OCI-LY1 (cell line): ENCODE measurements around the gene GSC.

Experiments used
- H2AFZ ChIP-seq: fragments of 200-600 bp; sonication (generic), shearing (Covaris generic); 2 replicates; pipeline ENCODE4 v1.6.0; 2014; ENCODE audit warnings: antibody characterized with exemption, mild to moderate bottlenecking, low read length
- H3F3A ChIP-seq: fragments of 200-600 bp; sonication (generic), shearing (Covaris generic); 2 replicates; pipeline ENCODE4 v1.6.0; 2014; ENCODE audit warnings: mild to moderate bottlenecking, antibody characterized with exemption, low read length, moderate library complexity; ENCODE audit not compliant: insufficient read depth
- H3K27ac ChIP-seq: fragments of 200-600 bp; sonication (generic); 2 replicates; pipeline ENCODE4 v1.5.1; 2014; ENCODE audit warnings: low read length, mixed run types, mild to moderate bottlenecking, low read depth; ENCODE audit not compliant: poor library complexity, severe bottlenecking
- H3K27me3 ChIP-seq: fragments of 200-600 bp; sonication (generic); 2 replicates; pipeline ENCODE4 v1.6.0; 2014; ENCODE audit warnings: antibody characterized with exemption, mild to moderate bottlenecking, low read length, moderate library complexity; ENCODE audit not compliant: insufficient read depth
- H3K36me3 ChIP-seq: fragments of 200-600 bp; sonication (generic); 2 replicates; pipeline ENCODE4 v1.6.1; 2014; ENCODE audit warnings: mild to moderate bottlenecking, antibody characterized with exemption, low read length, moderate library complexity, mixed read lengths; ENCODE audit not compliant: insufficient read depth
- H3K4me1 ChIP-seq: fragments of 200-600 bp; sonication (generic); 2 replicates; pipeline ENCODE4 v1.5.1; 2014; ENCODE audit warnings: mild to moderate bottlenecking, low read length, moderate library complexity; ENCODE audit not compliant: insufficient read depth, severe bottlenecking
- H3K4me2 ChIP-seq: fragments of 200-600 bp; sonication (generic), shearing (Covaris generic); 2 replicates; pipeline ENCODE4 v1.6.1; 2014; ENCODE audit warnings: low read length
- H3K4me3 ChIP-seq: fragments of 200-600 bp; sonication (generic); 2 replicates; pipeline ENCODE4 v1.5.1; 2014; ENCODE audit warnings: low read length, low read depth, mild to moderate bottlenecking, mixed read lengths; ENCODE audit not compliant: poor library complexity, severe bottlenecking
- H3K79me2 ChIP-seq: fragments of 200-600 bp; shearing (Covaris generic); 2 replicates; pipeline ENCODE4 v1.6.1; 2016; ENCODE audit warnings: mixed run types, low read length, mixed read lengths; ENCODE audit not compliant: insufficient read depth
- H3K9ac ChIP-seq: fragments of 200-600 bp; sonication (generic), shearing (Covaris generic); 2 replicates; pipeline ENCODE4 v1.6.1; 2014; ENCODE audit warnings: mild to moderate bottlenecking, low read length, mixed read lengths
- H3K9me2 ChIP-seq: fragments of 200-600 bp; sonication (generic), shearing (Covaris generic); 2 replicates; pipeline ENCODE4 v1.6.1; 2014; ENCODE audit warnings: low read depth, mild to moderate bottlenecking, low read length, mixed read lengths
- H3K9me3 ChIP-seq: fragments of 200-600 bp; shearing (Covaris generic); 2 replicates; pipeline ENCODE4 v1.6.1; 2014; ENCODE audit warnings: low read length, mixed read lengths
- H4K20me1 ChIP-seq: fragments of 200-600 bp; sonication (generic), shearing (Covaris generic); 2 replicates; pipeline ENCODE4 v1.6.0; 2016; ENCODE audit warnings: mild to moderate bottlenecking, low read length; ENCODE audit not compliant: insufficient read depth
- EZH2 ChIP-seq: fragments of 200-600 bp; sonication (generic), shearing (Covaris generic); IDR thresholded peaks from 2 replicates; pipeline ENCODE4 v1.8.0; 2017; ENCODE audit warnings: borderline replicate concordance, mixed run types, mild to moderate bottlenecking, antibody characterized with exemption, low read length, moderate library complexity, mixed read lengths
- TF ChIP-seq, protein P1 (sequence below): fragments of 200-600 bp; sonication (generic), shearing (Covaris generic); IDR thresholded peaks from 2 replicates; pipeline ENCODE4 v1.5.1; 2017; ENCODE audit warnings: mild to moderate bottlenecking, antibody characterized with exemption, low read length, moderate library complexity, mixed read lengths

The GSC gene

DNA sequence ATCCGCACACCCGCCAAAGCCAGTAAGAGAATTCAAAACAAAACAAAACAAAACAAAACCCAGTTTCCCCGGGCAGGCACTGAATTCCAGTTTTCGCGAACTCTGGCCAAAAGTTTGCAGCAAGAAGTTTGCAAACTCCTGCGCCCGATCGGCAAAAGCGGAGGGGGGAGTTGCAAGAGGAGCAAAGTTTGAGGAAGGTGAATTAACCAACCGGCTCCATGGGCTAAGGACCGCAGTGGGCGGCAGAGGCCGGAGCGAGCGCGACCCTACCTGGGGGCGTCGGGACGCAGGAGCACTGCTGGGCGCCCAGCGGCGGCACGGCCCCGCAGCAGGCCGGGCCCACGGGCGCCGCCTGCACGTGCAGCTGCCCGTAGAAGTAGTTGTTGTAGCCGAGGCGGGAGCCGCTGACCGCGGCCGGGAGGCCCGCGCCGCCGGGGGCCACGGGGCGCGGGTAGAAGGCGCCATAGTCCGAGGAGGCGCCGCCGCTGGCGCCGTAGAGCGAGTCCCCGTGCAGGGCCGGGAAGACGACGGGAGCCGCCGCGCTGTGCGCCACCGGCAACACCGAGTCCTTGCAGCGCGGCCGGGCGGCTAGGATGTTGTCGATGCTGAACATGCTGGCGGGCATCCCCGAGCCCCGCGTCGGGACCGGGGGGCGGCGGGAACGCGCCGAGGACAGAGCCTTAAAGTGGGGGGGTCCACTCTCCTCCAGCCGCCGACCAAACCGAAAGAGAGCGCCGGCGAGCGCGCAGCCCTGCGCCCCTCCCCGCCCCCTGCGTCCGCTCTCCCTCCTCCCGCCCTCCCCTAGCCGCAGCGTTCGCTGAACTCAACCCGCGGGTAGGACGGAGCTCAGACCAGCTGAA, at the start of gene GSC:
GSC (minus strand) TSS at position 723 of the 860 bp plus-strand sequence; CDS start at position 625, 98 bp downstream.
- H3K4me1 ChIP-seq = no peaks in the 10 kb centered on the region
- no peak within 1 kb of the TSS for H3K27ac ChIP-seq
- H3F3A ChIP-seq = no peaks in the 10 kb centered on the region
- H3K9me2 ChIP-seq = no peaks in the 10 kb centered on the region
- H2AFZ ChIP-seq = no peak within 1 kb of the TSS
- no peaks in the 10 kb centered on the region for H4K20me1 ChIP-seq
- H3K36me3 ChIP-seq = no peaks in the 10 kb centered on the region
- H3K4me2 ChIP-seq = no peak within 1 kb of the TSS
- H3K79me2 ChIP-seq = no peaks in the 10 kb centered on the region
- no peaks in the 10 kb centered on the region for H3K9me3 ChIP-seq
- no peak for TF ChIP-seq EZH2
- TF ChIP-seq, protein P1, sequence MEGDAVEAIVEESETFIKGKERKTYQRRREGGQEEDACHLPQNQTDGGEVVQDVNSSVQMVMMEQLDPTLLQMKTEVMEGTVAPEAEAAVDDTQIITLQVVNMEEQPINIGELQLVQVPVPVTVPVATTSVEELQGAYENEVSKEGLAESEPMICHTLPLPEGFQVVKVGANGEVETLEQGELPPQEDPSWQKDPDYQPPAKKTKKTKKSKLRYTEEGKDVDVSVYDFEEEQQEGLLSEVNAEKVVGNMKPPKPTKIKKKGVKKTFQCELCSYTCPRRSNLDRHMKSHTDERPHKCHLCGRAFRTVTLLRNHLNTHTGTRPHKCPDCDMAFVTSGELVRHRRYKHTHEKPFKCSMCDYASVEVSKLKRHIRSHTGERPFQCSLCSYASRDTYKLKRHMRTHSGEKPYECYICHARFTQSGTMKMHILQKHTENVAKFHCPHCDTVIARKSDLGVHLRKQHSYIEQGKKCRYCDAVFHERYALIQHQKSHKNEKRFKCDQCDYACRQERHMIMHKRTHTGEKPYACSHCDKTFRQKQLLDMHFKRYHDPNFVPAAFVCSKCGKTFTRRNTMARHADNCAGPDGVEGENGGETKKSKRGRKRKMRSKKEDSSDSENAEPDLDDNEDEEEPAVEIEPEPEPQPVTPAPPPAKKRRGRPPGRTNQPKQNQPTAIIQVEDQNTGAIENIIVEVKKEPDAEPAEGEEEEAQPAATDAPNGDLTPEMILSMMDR = no peak
- no peak within 1 kb of the TSS for H3K4me3 ChIP-seq
- H3K27me3 ChIP-seq = no peaks in the 10 kb centered on the region
- H3K9ac ChIP-seq = no peak within 1 kb of the TSS

DNA sequence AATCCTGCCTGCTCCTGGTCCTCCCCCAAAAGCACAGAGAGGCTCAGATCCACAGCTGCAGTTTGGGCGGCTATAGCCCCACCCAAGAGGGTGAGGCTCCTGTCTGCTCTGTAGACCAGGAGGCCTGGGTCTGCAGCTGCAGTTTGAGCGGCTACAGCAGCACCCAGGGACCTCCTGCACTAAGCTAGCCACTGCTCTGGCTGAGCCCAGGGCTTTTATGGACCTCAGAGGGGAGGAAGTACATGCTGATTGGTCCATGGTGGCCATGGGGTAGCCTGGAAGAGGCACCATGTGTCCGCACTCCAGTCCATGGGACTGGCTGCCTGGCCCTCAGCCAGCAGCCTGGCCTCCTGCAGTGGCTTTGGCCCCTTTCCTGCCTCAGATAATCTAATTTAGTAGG, 49.6 kb upstream of the GSC start:
- H2AFZ ChIP-seq = no peak overlapping the region
- no peaks in the 10 kb centered on the region for H3K4me1 ChIP-seq
- no peaks in the 10 kb centered on the region for H3F3A ChIP-seq
- no peak for TF ChIP-seq EZH2
- TF ChIP-seq, protein P1 = no peak
- H3K4me2 ChIP-seq = no peak overlapping the region
- no peak overlapping the region for H3K4me3 ChIP-seq
- H3K27ac ChIP-seq = no peak overlapping the region
- no peaks in the 10 kb centered on the region for H3K9me2 ChIP-seq
- no peaks in the 10 kb centered on the region for H3K9me3 ChIP-seq
- H3K79me2 ChIP-seq = no peaks in the 10 kb centered on the region
- H4K20me1 ChIP-seq = no peaks in the 10 kb centered on the region
- no peaks in the 10 kb centered on the region for H3K27me3 ChIP-seq
- no peaks in the 10 kb centered on the region for H3K36me3 ChIP-seq
- no peak overlapping the region for H3K9ac ChIP-seq

DNA sequence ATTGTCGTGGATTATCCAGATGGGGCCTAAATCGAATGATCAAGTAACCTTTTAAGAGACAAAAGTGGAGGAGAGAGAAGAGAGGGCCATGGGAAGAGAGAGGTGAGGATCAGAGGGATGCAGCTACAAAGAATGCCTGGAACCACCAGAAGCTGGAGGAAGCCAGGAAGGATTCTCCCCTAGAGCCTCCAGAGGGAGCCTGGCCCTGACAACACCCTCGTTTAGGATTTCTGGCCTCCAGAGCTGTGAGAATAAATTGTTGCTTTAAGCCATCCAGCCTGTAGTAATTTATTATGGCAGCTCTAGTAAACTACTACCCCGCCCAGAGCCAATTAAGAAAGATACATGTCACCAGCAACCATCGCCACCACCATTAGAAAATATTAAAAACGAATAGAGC, 46.2 kb upstream of the GSC start:
- Histone ChIP-seq H3K27me3 (no peaks in the 10 kb centered on the region), H3K4me1 (no peaks in the 10 kb centered on the region), H3K36me3 (no peaks in the 10 kb centered on the region), H2AFZ (no peak overlapping the region), H3K27ac (no peak overlapping the region), H3K4me3 (no peak overlapping the region), H3K9me3 (no peaks in the 10 kb centered on the region), H4K20me1 (no peaks in the 10 kb centered on the region), H3K79me2 (no peaks in the 10 kb centered on the region), H3K4me2 (no peak overlapping the region), H3K9ac (no peak overlapping the region), H3F3A (no peaks in the 10 kb centered on the region), H3K9me2 (no peaks in the 10 kb centered on the region)
- TF ChIP-seq EZH2 = no peak
- TF ChIP-seq, protein P1 = no peak
